Activated T-cell treated with anti-CD3 and anti-CD28 coated beads, Interleukin-2, amount 50 U/mL, for 4 hours (primary cell): ENCODE data around the gene ARG1. TPM values are rescaled to one million over a fixed set of nuclear protein-coding genes. Genes with fewer than 3 reads are reported as not detected.
A peak's percentile ranks its signal among the peaks of the same experiment; 100 is the strongest.

Experiments used
- ATAC-seq, 2 donors: fragments of 200-7000 bp; cut with Tn5 transposase; one replicate each; pipeline ENCODE4 v1.10.0; 2021
- DNase-seq: peaks from one replicate; pipeline ENCODE4 v3.0.0-alpha.2; 2020
- H3K27me3 Mint-ChIP-seq: one replicate; pipeline ENCODE4 v1.8.0; 2021; ENCODE audit warnings: low read depth, mixed read lengths
- H3K36me3 Mint-ChIP-seq: one replicate; pipeline ENCODE4 v1.8.0; 2022; ENCODE audit warnings: mixed read lengths; ENCODE audit not compliant: insufficient read depth
- H3K4me1 Mint-ChIP-seq: one replicate; pipeline ENCODE4 v1.8.0; 2021; ENCODE audit warnings: low read depth, mixed read lengths
- H3K4me3 Mint-ChIP-seq: one replicate; pipeline ENCODE4 v1.8.0; 2021; ENCODE audit warnings: mild to moderate bottlenecking, moderate library complexity, mixed read lengths
- H3K9me3 Mint-ChIP-seq: one replicate; pipeline ENCODE4 v1.8.0; 2021; ENCODE audit warnings: mixed read lengths
- total RNA-seq, 3 donors: library from RNA; stranded (reverse); gene quantifications; one replicate each; pipeline ENCODE4 v1.2.1, GENCODE V29; 2021

Gene ARG1
- total RNA-seq, 3 donors from 2014 or later, result 0.22 to 0.46 TPM; not detected in 1

GRCh38 chr6:131613296-131613925 lies 40.4 kb downstream of the ARG1 start:
- Mint-ChIP-seq H3K9me3 (no peaks in the 10 kb centered on the region), H3K36me3 (peaks cover 30% of the 10 kb centered on the region), H3K27me3 (no peaks in the 10 kb centered on the region), H3K4me3 (no peak overlapping the region), H3K4me1 (no peaks in the 10 kb centered on the region)
- ATAC-seq (peak in 1 of 2 donors; percentile 62), DNase-seq (no peak)

DNA sequence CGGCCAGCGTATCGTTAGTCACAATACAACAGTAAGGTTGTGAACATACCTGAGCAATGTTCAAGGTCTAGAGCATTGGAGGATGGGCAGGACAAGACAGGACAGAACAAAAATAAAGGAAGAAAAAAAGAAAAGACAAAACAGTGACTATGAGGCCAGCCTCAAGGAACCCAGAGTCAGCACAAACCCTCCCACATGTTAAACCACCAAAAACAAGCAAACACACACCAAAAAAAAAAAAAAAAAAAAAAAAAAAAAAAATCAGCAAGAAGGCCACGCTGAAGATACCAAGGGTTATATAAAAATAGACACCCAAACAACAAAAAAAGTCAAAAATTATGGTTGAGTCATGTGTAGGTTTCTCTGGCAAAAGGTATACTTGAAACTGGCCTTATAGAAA lies 42.2 kb downstream of the ARG1 start:
- ATAC-seq (no peak), DNase-seq (no peak)
- no peak overlapping the region for H3K4me3 Mint-ChIP-seq
- H3K27me3 Mint-ChIP-seq, result no peaks in the 10 kb centered on the region
- H3K36me3 Mint-ChIP-seq, result peaks cover 25% of the 10 kb centered on the region
- H3K9me3 Mint-ChIP-seq, result no peaks in the 10 kb centered on the region
- H3K4me1 Mint-ChIP-seq, result peaks cover 1% of the 10 kb centered on the region

- Mint-ChIP-seq H3K36me3 (peaks cover 6% of the 10 kb centered on the region), H3K4me3 (peak within 1 kb of the TSS; percentile 99), H3K4me1 (peaks cover 29% of the 10 kb centered on the region), H3K27me3 (no peaks in the 10 kb centered on the region), H3K9me3 (no peaks in the 10 kb centered on the region)
- ATAC-seq, result peak; percentile 94 to 97
- DNase-seq, result peak; percentile 94
Observed at GRCh38 chr6:131627724-131628682, 55.0 kb downstream of the ARG1 start, which contains the start of gene MED23. Gene MED23 (minus strand): TSS chr6:131628242. CDS start chr6:131628049, 193 bp downstream.

GRCh38 chr6:131628726-131629125 lies 55.7 kb downstream of the ARG1 start:
- Mint-ChIP-seq H3K9me3 (no peaks in the 10 kb centered on the region), H3K36me3 (peaks cover under 1% of the 10 kb centered on the region), H3K4me3 (peak overlapping the region; percentile 99), H3K4me1 (peaks cover 29% of the 10 kb centered on the region), H3K27me3 (no peaks in the 10 kb centered on the region)
- DNase-seq (no peak), ATAC-seq (peak; percentile 8 to 9)

GRCh38 chr6:131629651-131630050 lies 56.6 kb downstream of the ARG1 start:
- ATAC-seq, result no peak
- H3K4me1 Mint-ChIP-seq, result peaks cover 29% of the 10 kb centered on the region

DNA sequence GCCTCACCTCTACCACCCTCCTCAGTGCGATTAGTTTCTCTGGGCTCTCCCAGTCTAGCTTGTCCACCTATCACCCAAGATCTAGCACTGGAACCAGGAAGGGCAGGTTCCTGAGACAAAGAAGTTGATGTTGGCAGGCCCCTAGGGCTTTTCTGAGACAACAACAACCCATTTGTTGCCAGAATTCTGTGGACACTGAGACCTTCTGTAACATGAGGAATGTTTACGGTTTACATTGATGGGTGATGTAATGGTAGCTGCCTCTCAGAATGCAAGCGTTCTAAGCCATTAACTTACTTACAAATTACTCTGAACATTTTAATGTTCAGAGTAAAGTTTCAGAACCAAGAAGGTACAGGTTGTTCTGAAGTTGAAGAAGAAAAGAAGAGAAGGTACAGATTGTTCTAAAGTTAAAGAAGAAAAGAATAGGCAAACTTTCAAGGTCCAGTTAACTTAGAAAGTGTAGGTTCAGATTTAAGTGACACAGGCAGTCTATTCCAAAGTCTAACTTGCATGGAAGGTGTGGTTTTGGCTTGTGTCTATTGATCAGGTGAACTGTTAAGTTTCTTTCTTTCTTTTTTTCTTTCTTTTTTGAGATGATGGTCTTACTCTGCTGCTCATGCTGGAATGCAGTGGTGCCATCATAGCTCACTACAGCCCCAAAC lies 58.7 kb downstream of the ARG1 start:
- H3K4me1 Mint-ChIP-seq, result peaks cover 24% of the 10 kb centered on the region
- H3K4me3 Mint-ChIP-seq, result no peak overlapping the region
- DNase-seq (no peak), ATAC-seq (no peak)
- no peaks in the 10 kb centered on the region for H3K36me3 Mint-ChIP-seq
- no peaks in the 10 kb centered on the region for H3K27me3 Mint-ChIP-seq
- H3K9me3 Mint-ChIP-seq, result no peaks in the 10 kb centered on the region

More at GRCh38 chr6:131629651-131630050, 56.6 kb downstream of the ARG1 start:
- no peaks in the 10 kb centered on the region for H3K27me3 Mint-ChIP-seq
- no peaks in the 10 kb centered on the region for H3K9me3 Mint-ChIP-seq
- no peak for DNase-seq
- no peak overlapping the region for H3K4me3 Mint-ChIP-seq
- no peaks in the 10 kb centered on the region for H3K36me3 Mint-ChIP-seq

Other genes starting within 250 kb of the ARG1 start
- gene MED23, start 55.0 kb downstream of the ARG1 start, total RNA-seq, result 10 to 100 TPM; 26.0 to 32.1 (median 29.0) TPM
- gene ENPP3, start 64.1 kb downstream of the ARG1 start, total RNA-seq, result under 1 TPM in 2 of 3 donors, not detected in 1; 0.35 to 0.54 TPM
- gene OR2A4, start 128.2 kb downstream of the ARG1 start, total RNA-seq, result not detected
- gene CTAGE9, start 137.8 kb downstream of the ARG1 start, total RNA-seq, result not detected
- gene ENPP1, start 234.8 kb downstream of the ARG1 start, total RNA-seq, result under 1 TPM; 0.32 to 0.52 (median 0.51) TPM